ENCODE data around the gene KHNYN.

DNA sequence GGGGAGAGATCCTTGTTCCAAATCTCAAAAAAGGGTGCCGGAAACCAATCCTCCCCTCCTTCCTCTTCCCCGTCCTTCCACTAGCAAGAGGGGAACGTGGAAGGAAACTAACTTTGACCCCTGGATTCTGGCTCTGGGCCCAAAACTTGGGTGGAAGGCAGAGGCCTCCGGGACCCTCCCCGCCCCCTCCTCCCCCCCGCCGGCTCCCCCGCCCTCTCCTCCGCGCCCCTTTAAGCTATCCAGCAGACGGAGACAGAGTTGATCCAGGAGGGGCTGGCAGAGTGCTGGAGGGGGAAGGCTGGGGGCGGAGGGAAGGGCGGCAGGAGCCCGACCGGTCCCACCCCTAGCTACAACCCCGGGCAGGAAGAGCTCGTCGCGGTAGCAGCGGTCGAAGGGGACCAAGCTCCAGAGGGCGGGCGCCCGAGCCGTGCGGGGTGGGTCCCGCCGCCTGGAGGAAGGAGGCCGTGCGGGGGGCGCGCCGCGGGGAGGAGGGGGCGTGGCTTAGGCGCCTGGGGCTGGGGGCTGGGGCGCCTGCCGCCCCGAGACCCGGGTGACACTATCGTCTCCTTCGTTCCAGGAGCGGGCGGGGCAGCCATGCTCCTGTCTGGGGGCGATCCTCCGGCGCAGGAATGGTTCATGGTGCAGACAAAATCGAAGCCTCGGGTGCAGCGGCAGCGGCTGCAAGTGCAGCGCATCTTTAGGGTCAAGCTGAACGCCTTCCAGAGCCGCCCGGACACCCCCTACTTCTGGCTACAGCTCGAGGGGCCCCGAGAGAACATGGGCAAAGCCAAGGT, 30.9 kb upstream of the KHNYN start, which contains the start of gene NYNRIN:
- TF ChIP-seq EZH2phosphoT487 (conservative IDR thresholded peaks at IDR 0.05; ENCODE audit: low read length), result no peak
- TF ChIP-seq, protein P1, sequence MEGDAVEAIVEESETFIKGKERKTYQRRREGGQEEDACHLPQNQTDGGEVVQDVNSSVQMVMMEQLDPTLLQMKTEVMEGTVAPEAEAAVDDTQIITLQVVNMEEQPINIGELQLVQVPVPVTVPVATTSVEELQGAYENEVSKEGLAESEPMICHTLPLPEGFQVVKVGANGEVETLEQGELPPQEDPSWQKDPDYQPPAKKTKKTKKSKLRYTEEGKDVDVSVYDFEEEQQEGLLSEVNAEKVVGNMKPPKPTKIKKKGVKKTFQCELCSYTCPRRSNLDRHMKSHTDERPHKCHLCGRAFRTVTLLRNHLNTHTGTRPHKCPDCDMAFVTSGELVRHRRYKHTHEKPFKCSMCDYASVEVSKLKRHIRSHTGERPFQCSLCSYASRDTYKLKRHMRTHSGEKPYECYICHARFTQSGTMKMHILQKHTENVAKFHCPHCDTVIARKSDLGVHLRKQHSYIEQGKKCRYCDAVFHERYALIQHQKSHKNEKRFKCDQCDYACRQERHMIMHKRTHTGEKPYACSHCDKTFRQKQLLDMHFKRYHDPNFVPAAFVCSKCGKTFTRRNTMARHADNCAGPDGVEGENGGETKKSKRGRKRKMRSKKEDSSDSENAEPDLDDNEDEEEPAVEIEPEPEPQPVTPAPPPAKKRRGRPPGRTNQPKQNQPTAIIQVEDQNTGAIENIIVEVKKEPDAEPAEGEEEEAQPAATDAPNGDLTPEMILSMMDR (IDR thresholded peaks at IDR 0.05; ENCODE audit: insufficient read depth, low read length, poor library complexity, severe bottlenecking), result no peak
